H9 (cell line): ENCODE measurements around the gene ELOVL2. TPM values are rescaled to one million over a fixed set of nuclear protein-coding genes. Genes with fewer than 3 reads are reported as not detected.

Experiments
- DNase-seq: peaks from one replicate; pipeline ENCODE4 v3.0.0-alpha.2; 2017
- H2AFZ ChIP-seq: one replicate; pipeline ENCODE4 v1.6.1; 2013; ENCODE audit warnings: mild to moderate bottlenecking, low read length, control low read depth, moderate library complexity
- H2AK5ac ChIP-seq: 2 replicates; pipeline ENCODE4 v1.6.1; 2013; ENCODE audit warnings: low read length, control low read depth, mixed read lengths; ENCODE audit not compliant: insufficient read length
- H2BK120ac ChIP-seq: one replicate; pipeline ENCODE4 v1.6.1; 2013; ENCODE audit warnings: low read depth, mild to moderate bottlenecking, low read length, control low read depth, inconsistent platforms; ENCODE audit not compliant: poor library complexity, severe bottlenecking
- H2BK12ac ChIP-seq: 2 replicates; pipeline ENCODE4 v1.6.1; 2013; ENCODE audit warnings: low read length, control low read depth, mixed read lengths, low read depth; ENCODE audit not compliant: insufficient read length
- H2BK15ac ChIP-seq: 2 replicates; pipeline ENCODE4 v1.6.1; 2013; ENCODE audit warnings: low read depth, low read length, control low read depth
- H2BK20ac ChIP-seq: one replicate; pipeline ENCODE4 v1.6.1; 2013; ENCODE audit warnings: low read depth, mild to moderate bottlenecking, low read length, control low read depth, inconsistent platforms; ENCODE audit not compliant: poor library complexity, severe bottlenecking
- H2BK5ac ChIP-seq: 2 replicates; pipeline ENCODE4 v1.6.1; 2013; ENCODE audit warnings: low read length, control low read depth, mixed read lengths; ENCODE audit not compliant: insufficient read length
- H3K14ac ChIP-seq: 2 replicates; pipeline ENCODE4 v1.6.1; 2013; ENCODE audit warnings: low read length, control low read depth; ENCODE audit not compliant: insufficient read depth
- H3K18ac ChIP-seq: 2 replicates; pipeline ENCODE4 v1.6.1; 2013; ENCODE audit warnings: low read depth, mild to moderate bottlenecking, mixed read lengths, low read length, control low read depth; ENCODE audit not compliant: insufficient read length
- H3K23ac ChIP-seq: 2 replicates; pipeline ENCODE4 v1.6.1; 2013; ENCODE audit warnings: low read length, control low read depth, mixed read lengths, low read depth; ENCODE audit not compliant: insufficient read length
- H3K23me2 ChIP-seq: 2 replicates; pipeline ENCODE4 v1.6.1; 2013; ENCODE audit warnings: low read depth, mild to moderate bottlenecking, mixed read lengths, low read length, control low read depth; ENCODE audit not compliant: insufficient read length, poor library complexity, severe bottlenecking
- H3K27ac ChIP-seq: 2 replicates; pipeline ENCODE4 v1.5.1; 2013; ENCODE audit warnings: low read length, control low read depth, mixed read lengths, low read depth; ENCODE audit not compliant: insufficient read length
- H3K27me3 ChIP-seq: 2 replicates; pipeline ENCODE4 v1.6.1; 2013; ENCODE audit warnings: low read length, control low read depth, inconsistent platforms; ENCODE audit not compliant: insufficient read depth
- H3K4ac ChIP-seq: 2 replicates; pipeline ENCODE4 v1.6.1; 2013; ENCODE audit warnings: low read depth, mild to moderate bottlenecking, control low read depth, inconsistent platforms, low read length, moderate library complexity
- H3K4me1 ChIP-seq: 2 replicates; pipeline ENCODE4 v1.6.1; 2013; ENCODE audit warnings: low read length, control low read depth, inconsistent platforms; ENCODE audit not compliant: insufficient read depth
- H3K4me2 ChIP-seq: 2 replicates; pipeline ENCODE4 v1.6.1; 2013; ENCODE audit warnings: low read length, control low read depth, mixed read lengths; ENCODE audit not compliant: insufficient read length, insufficient read depth
- H3K56ac ChIP-seq: 2 replicates; pipeline ENCODE4 v1.6.1; 2013; ENCODE audit warnings: low read depth, mild to moderate bottlenecking, mixed read lengths, low read length, control low read depth; ENCODE audit not compliant: insufficient read length
- H3K79me1 ChIP-seq: 2 replicates; pipeline ENCODE4 v1.6.1; 2013; ENCODE audit warnings: low read depth, mild to moderate bottlenecking, moderate library complexity, low read length, control low read depth, inconsistent platforms; ENCODE audit not compliant: insufficient read depth, poor library complexity, severe bottlenecking
- H3K79me2 ChIP-seq: 2 replicates; pipeline ENCODE4 v1.6.1; 2013; ENCODE audit warnings: low read length, control low read depth, inconsistent platforms; ENCODE audit not compliant: insufficient read depth
- H3K9ac ChIP-seq: 2 replicates; pipeline ENCODE4 v1.6.1; 2013; ENCODE audit warnings: low read length, control low read depth, mixed read lengths; ENCODE audit not compliant: insufficient read length; ENCODE audit errors: extremely low read depth
- H3K9me3 ChIP-seq: one replicate; pipeline ENCODE4 v1.6.1; 2013; ENCODE audit warnings: low read depth, low read length, inconsistent platforms; ENCODE audit not compliant: control insufficient read depth
- H3T11ph ChIP-seq: one replicate; pipeline ENCODE4 v1.6.1; 2013; ENCODE audit warnings: mild to moderate bottlenecking, low read length, control low read depth, inconsistent platforms
- H4K20me1 ChIP-seq: one replicate; pipeline ENCODE4 v1.6.1; 2013; ENCODE audit not compliant: control insufficient read depth, insufficient read length, insufficient read depth
- H4K5ac ChIP-seq: 2 replicates; pipeline ENCODE4 v1.6.1; 2013; ENCODE audit warnings: low read depth, mild to moderate bottlenecking, mixed read lengths, low read length, control low read depth; ENCODE audit not compliant: insufficient read length
- H4K8ac ChIP-seq: replicated peaks from 2 replicates; pipeline ENCODE4 v1.6.1; 2013; ENCODE audit warnings: low read length, control low read depth, mixed read lengths, low read depth; ENCODE audit not compliant: insufficient read length
- H4K91ac ChIP-seq: 2 replicates; pipeline ENCODE4 v1.6.1; 2013; ENCODE audit warnings: low read depth, mild to moderate bottlenecking, moderate library complexity, mixed read lengths, low read length, control low read depth; ENCODE audit not compliant: insufficient read length
- H3K27ac Mint-ChIP-seq, 3 experiments: 2 replicates in 2 of 3; 3 replicates in 1 of 3; pipeline ENCODE4 v1.8.0; 2020 to 2021; ENCODE audit warnings: mixed read lengths in 3 of 3, mild to moderate bottlenecking in 1 of 3, moderate library complexity in 1 of 3
- H3K27me3 Mint-ChIP-seq: 2 replicates; pipeline ENCODE4 v1.8.0; 2021; ENCODE audit warnings: low read depth, mild to moderate bottlenecking, moderate library complexity, mixed read lengths
- H3K36me3 Mint-ChIP-seq, 3 experiments: 2 replicates in 2 of 3; 3 replicates in 1 of 3; pipeline ENCODE4 v1.8.0; 2020 to 2021; ENCODE audit warnings: low read depth in 3 of 3, mixed read lengths in 3 of 3; ENCODE audit not compliant: insufficient read depth in 1 of 3
- H3K4me1 Mint-ChIP-seq, 2 experiments: 2 replicates each; pipeline ENCODE4 v1.8.0; 2020; ENCODE audit warnings: mixed read lengths in 2 of 2
- H3K4me3 Mint-ChIP-seq, 2 experiments: 2 replicates in 1 of 2; 3 replicates in 1 of 2; pipeline ENCODE4 v1.8.0; 2020 to 2021; ENCODE audit warnings: mild to moderate bottlenecking in 2 of 2, mixed read lengths in 2 of 2, moderate library complexity in 1 of 2
- H3K9me3 Mint-ChIP-seq, 2 experiments: 2 replicates in 1 of 2; 3 replicates in 1 of 2; pipeline ENCODE4 v1.8.0; 2020; ENCODE audit warnings: mild to moderate bottlenecking in 2 of 2, mixed read lengths in 2 of 2, moderate library complexity in 1 of 2
- CTCF ChIP-seq: fragments of 200-600 bp; sonication (generic); conservative IDR thresholded peaks from 3 replicates; pipeline ENCODE4 v1.8.0; 2021; ENCODE audit warnings: antibody characterized with exemption, mild to moderate bottlenecking
- WGBS: extraction: QIAGEN DNeasy Blood & Tissue Kit; methylation state at CpG from one replicate; pipeline ENCODE4 v1.1.7; 2013; ENCODE audit warnings: missing lambda C conversion rate, low lambda C conversion rate, mixed read lengths; ENCODE audit not compliant: insufficient read length; ENCODE audit errors: extremely low coverage; 5-methylcytosine and 5-hydroxymethylcytosine counted together
- total RNA-seq: library from RNA; stranded (reverse); gene quantifications from 2 replicates; pipeline ENCODE4 v1.2.1, GENCODE V29; 2021

ELOVL2 gene
- total RNA-seq, 1 experiment from 2014 or later = 0.57 TPM

GRCh38 chr6:10972196-10972595 lies 71.9 kb downstream of the ELOVL2 start:
- H3K14ac ChIP-seq = no peak overlapping the region
- no peak overlapping the region for H2AK5ac ChIP-seq
- H2BK12ac ChIP-seq = no peak overlapping the region
- no peak overlapping the region for H4K5ac ChIP-seq
- H4K91ac ChIP-seq = no peak overlapping the region
- no peaks in the 10 kb centered on the region for H3K79me2 ChIP-seq
- no peak overlapping the region for H2BK20ac ChIP-seq
- H3K23me2 ChIP-seq = no peaks in the 10 kb centered on the region
- H3K36me3 Mint-ChIP-seq = peaks cover 0 to 10% (median 0%) of the 10 kb centered on the region in 3 experiments; a peak in 3 of 7 replicates
- WGBS = no CpG with 5 or more reads among the region's 3 CpGs
- H3K4me1 Mint-ChIP-seq = no peaks in the 10 kb centered on the region
- no peak overlapping the region for H2BK15ac ChIP-seq
- H3K56ac ChIP-seq = no peak overlapping the region
- no peak overlapping the region for H3K9ac ChIP-seq
- H3K4me3 Mint-ChIP-seq = no peak overlapping the region
- no peaks in the 10 kb centered on the region for H3K79me1 ChIP-seq
- no peak overlapping the region for H3K4ac ChIP-seq
- no peak overlapping the region for H3K27ac Mint-ChIP-seq
- no peak overlapping the region for H2AFZ ChIP-seq
- H4K20me1 ChIP-seq = no peaks in the 10 kb centered on the region
- TF ChIP-seq CTCF = no peak
- H3K9me3 ChIP-seq = no peaks in the 10 kb centered on the region
- H4K8ac ChIP-seq = no peak overlapping the region
- no peak overlapping the region for H2BK5ac ChIP-seq
- H2BK120ac ChIP-seq = no peak overlapping the region
- no peak overlapping the region for H3K23ac ChIP-seq
- peaks cover 0 to 2% of the 10 kb centered on the region in 2 experiments; a peak in 3 of 5 replicates for H3K9me3 Mint-ChIP-seq
- H3K27me3 Mint-ChIP-seq = peaks cover 15% of the 10 kb centered on the region
- no peaks in the 10 kb centered on the region for H3K4me1 ChIP-seq
- H3K4me2 ChIP-seq = no peak overlapping the region
- H3K27me3 ChIP-seq = no peaks in the 10 kb centered on the region
- H3K18ac ChIP-seq = no peak overlapping the region
- no peak overlapping the region for H3K27ac ChIP-seq
- no peak overlapping the region for H3T11ph ChIP-seq
- no peak for DNase-seq
